ENCODE results near the gene YWHAE.

DNA sequence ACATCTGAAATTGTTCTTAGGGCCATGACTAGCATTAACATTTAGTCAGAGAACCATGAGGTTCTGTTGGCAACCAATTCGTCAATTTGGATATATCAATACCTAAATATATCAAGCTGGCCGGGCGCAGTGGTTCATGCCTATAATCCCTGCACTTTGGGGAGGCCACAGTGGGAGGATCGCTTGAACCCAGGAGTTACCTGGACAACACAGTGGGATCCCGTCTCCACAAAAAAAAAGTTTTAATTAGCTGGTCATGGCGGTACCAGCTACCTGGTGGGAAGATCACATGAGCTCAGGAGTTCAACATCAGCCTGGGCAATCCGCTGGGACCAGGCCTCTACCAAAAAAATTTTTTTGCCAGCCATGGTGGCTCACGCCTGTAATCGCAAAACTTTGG lies 8.4 kb downstream of the YWHAE start:
- TF ChIP-seq POLR2A (IDR thresholded peaks at IDR 0.05; ENCODE audit: low read length) = no peak
- no peak for TF ChIP-seq GATA1 (IDR thresholded peaks at IDR 0.05; ENCODE audit: low read depth, low read length)

Measured in erythroblast (primary cell).